COLO668 (cell line): Measurements from ENCODE around the gene MET.
"Not testable (repeated sequence)": the region's sequence is repeated elsewhere in the genome, so short reads cannot be mapped to it uniquely, and the experiment has no call there.

Source experiments
- DNase-seq: peaks from one replicate; lab custom pipeline; 2025; ENCODE audit not compliant: unreplicated experiment; lab: John Stamatoyannopoulos, UW

The MET gene

DNA sequence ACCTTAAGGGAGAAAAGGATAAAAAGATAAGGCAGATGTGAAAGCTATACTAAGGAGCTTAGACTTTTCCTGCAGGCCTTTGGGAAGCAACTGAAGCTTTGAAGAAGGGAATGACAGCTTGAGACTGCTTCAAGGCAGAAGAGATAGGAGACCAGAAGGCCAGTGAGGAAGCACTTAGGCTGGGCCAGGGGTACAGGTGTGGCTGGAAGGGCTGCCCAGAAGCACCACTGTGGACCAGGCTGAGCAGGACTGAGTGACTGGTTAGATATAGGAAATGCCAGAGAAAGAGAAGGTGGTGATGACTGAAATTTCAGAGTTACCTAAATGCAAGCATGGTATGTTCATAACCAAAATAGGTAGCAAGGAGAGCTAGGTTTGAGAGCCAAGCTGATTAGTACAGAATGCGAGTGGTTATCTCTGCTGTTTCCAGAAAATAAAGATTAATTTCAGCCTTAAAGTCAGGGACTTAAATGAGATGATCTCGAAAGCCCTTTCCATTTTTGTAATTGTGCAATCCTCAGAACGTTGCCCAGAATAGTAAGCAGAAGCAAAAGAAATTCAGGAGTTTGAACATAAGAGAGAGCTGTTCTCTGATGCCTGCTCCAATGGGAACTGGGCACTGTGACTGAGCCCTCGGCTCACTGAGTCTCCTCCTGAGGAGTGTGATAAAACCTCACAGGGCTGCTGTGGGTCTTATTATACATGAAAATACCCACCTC lies 54.9 kb downstream of the MET start:
- DNase-seq: no peak

DNA sequence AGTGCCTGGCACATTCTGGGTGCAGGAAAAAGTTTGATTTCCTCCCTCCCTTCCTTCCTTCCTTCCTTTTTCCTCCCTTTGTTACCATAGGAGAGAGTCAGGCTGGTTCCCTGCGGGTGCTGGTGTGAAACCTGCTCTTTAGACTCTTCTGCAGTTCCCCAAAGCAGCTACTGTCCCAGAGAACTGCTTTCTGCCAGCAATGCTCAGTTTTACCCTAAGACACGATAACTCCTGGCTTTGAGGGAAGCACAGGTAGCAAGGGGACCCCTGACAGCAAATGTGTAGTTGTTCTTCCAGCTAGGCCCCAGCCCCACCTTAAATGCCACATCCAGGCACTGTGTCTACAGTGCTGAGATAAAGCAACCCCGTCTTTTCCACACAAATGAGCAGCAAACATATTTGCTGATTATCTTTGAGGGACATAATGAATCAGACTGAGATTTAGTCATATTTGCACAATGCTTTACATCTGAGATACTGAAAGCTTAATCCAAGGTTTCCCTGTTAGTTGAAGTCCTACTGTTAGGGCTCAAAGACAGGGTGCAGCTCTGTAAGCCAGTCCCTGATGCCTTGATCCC lies 55.5 kb downstream of the MET start:
- DNase-seq: no peak

DNA sequence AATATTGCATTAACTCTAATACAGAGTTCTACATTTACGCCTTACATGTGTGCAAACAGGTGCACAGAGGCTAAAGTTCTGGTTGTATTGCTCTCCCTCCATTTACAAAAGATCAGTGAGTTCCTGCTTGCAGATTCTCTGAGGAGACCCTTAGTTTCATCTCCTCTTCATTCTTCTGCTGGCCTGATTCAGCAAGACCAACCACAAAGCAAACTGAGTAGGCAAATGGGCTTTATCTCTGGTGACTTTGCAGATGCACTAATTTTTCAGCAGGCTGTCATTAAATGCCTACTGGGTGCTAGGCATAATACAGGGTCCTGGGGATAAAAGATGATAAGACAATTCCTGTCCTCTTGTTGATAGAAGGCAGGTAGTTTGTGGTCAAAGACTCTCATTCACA lies 56.4 kb downstream of the MET start:
- DNase-seq: no peak

DNA sequence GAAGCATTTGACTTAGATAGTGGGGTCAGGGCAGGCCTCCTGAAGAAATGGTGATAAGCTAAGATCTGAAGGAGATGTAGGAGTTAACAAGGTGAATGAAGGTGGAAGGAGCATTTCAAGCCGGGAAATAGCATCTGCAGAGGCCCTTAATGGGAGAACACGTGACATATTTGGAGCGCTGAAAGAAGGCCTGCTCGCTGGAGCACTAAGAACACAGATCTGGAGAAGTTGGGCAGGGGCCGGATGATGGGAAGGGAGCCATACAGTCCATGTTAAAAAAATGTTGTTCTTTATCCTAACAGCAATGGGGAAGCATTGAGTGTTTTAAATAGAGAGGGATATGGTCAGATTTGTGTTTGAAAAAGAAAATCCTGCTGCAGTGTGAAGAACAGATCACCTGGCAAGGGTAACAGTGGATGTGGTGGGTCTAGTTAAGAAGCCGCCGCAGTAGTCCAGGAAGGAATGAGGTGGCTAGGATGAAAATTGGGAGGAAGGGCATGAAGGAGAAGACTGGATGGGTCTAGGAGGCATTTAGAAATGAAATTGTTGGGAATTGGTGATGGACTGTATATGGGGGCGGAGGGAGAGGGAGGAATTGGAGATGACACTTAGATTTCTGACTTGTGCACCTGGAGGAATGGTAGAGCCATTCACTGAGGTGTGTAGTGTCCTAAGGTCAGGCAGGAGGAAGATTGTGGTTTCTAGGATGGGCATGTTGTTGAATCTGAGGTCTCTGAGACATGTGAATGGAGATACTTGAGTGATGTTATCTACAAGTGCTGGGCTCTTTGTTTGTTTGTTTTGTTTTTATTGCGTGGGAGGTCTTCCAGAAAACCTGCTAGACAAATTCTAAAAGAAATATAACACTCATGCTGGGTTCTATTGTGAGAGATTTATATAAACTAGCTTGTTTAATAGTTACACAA lies 58.4 kb downstream of the MET start:
- no peak for DNase-seq

- no peak for DNase-seq
Observed at GRCh38 chr7:116731023-116731395, 59.0 kb downstream of the MET start.

DNA sequence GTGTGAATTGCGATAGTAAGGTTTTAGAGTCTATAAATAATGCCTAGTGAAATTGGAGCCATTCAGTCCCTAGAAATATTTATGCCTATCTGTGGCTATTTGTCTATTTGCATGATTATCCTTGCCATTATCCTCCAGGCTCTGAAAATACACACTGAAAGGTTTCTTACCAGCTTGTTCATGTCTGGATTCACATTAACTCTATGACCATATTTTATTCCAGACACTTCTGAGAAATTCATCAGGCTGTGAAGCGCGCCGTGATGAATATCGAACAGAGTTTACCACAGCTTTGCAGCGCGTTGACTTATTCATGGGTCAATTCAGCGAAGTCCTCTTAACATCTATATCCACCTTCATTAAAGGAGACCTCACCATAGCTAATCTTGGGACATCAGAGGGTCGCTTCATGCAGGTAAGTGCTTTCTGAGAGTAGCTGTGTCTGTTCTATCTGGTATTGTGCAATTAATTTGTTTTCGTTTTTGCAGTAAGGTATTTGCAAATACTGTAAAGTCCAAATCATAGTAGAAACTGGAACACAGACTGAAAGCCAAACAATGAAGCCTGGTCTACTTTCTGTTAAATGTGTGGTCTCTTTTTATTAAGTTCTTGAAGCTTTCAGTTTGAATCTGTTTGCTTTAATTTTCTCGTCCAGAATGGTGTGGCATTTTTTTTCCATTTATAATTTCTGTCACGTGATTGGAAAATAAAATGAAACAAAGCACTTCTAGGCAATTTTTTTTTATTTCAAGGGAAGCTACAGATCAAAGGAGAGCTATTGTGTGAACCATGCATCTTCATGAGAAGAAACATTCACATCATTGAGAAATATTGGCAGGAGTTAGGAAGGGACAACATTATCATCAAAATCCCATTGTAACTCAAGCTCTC lies 59.7 kb downstream of the MET start:
- DNase-seq: no peak

DNA sequence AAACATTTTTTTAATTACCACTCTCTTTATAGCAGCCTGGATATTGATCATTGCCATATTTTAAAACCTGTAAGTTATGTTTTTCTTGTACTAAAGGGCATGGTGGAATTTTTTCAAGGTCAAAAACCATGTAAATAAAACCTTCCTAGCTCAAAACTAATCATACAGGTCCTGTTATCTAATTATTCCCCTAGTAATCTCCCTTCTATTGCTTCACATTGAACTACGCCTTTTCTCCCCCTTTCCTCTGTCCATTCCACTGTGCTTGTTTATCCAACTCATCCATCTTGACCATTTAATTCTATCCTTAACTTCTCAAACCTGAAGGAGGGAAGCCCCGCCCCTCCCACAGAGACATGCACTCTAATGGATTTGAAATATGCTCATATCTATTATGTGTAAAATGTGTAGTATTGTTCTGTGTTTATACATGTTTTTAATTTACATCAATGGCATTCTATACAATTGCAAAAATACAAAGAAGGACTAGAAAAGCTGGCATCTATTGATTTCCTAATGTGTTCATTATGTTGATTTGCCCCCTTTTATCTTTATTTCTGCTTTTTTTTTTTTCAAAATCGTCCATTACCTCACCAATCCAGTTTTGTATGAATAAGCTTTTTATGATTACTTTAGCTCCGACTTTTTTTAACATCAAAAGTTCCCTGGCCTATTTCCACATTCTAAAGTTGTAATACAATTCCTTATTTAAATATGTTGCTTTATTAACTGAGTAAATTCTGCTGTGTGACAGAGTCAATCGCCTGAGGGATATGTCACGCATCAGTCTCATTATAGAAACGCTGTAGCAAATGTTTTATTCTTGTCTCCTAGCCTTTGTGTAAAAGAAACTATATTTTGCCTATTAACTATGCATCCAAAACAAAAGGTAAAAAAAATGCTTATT lies 61.0 kb downstream of the MET start:
- no peak for DNase-seq

GRCh38 chr7:116733924-116734580 lies 62.1 kb downstream of the MET start:
- no peak for DNase-seq

DNA sequence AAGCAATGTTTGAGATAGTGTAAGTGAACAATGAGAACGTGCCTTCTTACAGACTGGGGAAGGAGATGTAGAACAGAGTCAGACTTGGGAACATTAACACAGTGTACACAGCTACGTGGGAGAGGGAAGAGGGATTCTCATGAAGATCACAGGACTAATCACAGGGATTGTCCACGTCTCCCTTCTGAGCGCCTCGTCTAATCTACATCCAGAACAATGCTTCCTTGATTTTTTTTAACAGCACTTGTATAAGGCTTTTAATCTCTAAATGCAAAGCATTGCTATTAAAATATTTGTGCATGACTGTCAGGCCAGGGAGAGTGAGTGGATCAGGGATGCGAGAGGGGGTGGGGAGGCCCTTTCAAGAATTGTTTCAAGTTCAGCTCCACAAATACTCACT lies 62.7 kb downstream of the MET start:
- no peak for DNase-seq

DNA sequence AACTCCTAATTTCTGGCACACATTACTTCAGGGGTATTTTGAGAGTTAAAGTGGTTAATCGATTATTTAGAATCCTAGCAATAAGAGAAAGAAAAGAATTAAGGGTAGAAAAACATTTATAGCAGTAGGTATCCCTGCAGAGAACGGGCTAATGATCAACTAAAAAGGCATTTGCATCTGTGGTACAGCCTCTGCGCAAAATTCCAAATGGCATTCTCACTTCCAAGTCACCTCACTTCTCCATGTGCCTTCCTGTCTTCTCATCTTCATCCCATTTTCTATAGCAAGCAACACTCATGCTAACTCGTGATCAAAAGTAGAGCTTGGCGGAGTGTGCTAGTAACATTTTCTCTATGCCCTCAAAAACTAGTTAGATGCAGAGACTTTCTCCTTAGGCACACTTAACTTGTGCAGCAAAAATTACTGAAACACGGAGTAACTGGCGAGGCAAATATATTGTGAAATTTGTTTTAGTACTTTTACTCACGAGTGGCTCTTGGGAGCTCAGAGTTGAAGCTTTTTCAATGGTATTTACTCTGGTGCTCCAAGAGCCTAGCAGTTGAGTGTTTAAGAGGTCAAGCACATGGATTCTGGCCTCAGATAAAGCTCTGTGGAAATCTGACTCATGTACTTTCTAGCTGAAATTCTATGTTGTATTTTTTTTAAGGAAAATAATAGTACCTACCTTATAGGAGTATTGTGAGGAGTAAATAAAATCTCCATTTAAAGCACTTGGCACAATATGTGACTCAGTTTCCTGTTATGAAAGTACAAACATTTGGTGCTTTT lies 65.1 kb downstream of the MET start:
- DNase-seq: no peak

DNA sequence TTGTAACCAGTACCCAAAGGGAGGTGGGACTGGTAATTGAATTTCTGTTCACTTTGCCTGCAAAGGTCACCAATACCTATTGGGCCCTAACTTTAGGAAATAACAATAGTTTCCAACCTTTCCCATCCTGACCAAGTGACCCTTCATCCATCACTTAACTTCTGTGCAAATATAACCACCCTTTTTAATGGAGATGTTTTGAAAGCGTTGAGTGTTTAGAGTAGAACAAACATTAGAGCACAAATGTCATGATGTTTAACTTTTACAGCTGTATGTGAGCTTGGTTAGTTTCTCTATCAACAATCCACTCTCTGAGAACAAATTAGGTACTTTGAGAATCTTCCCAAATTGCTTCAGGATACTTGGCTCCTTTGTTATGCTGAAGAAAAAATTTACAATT lies 66.4 kb downstream of the MET start:
- no peak for DNase-seq

- no peak for DNase-seq
Observed at GRCh38 chr7:116739307-116739706, 67.3 kb downstream of the MET start.

DNA sequence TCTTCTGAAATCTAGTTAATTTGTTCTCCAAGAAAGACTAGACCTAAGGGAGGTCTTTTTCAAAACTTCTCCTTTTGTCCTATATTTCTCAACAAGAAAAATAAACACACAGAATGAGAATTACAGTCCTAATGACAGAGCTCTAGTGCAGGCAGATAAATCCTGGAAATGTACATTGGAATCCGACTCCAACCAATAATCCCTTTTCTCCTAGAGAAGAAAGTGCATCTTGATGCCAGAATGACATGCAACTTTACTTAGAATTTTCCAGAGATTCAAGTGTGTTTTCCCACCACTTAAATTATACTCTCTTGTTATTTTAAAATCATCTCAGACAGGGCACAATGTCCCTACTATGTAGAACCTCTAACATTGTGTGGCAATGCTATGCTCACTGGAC lies 68.2 kb downstream of the MET start:
- no peak for DNase-seq

GRCh38 chr7:116740755-116741462 lies 68.9 kb downstream of the MET start:
- DNase-seq: no peak

DNA sequence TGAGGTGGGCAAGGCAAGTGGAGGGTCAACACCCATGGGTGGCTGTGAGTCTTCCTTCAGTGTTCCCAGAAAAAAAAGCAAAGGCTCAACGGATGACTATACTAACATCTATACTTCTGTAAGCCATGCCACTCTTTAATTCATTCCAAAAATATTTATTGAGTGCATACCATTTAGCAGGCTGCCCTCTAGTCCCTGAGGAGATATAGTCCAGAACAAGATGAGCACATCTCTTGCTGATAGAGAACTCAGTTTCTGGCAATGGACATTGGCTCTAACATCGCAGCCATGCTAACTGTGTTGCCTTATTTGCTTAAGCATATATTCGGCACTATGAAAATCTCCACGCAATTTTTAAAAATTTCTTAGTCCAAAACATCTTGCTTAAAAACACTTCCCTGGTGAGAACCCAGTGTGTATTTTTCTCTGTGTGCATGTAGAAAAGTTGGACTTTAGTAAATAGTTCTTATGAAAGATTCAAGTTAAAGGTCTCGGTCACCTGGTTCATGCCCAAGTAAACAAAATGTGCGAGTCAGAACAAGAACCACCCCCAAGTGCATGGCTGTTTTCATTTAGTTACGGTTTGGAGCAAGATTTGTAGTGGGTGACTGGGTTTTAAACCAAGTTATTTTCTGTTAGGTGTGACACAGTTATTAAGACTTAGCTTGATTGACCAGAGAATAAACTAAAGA lies 69.8 kb downstream of the MET start:
- DNase-seq: no peak

DNA sequence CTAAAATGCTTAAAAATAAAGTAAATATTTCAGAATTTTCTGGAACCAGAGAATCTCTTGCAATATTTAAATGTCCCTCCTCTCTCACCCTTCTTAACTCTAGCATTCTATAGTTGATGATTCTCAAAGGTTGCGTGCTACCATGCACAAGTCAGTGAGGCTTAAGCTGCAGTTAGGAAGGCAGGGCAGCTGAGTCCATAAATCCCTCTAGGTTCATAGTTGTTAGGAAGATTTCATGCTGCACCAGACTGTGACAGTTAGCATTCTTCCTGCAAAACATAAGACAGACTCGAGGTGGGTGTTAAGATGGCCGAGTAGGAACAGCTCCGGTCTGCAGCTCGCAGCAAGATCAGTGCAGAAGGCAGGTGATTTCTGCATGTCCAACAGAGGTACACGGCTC lies 70.6 kb downstream of the MET start:
- DNase-seq: no peak

GRCh38 chr7:116743835-116744234 lies 71.8 kb downstream of the MET start:
- DNase-seq: not testable (repeated sequence)

- not testable (repeated sequence) for DNase-seq
Observed at GRCh38 chr7:116746388-116746787, 74.4 kb downstream of the MET start.
